SIG-M5 (cell line): ENCODE measurements around the gene FCRL3.
"Not testable (repeated sequence)": the region's sequence is repeated elsewhere in the genome, so short reads cannot be mapped to it uniquely, and the experiment has no call there.

Source experiments
- DNase-seq: peaks from one replicate; lab custom pipeline; 2025; lab: John Stamatoyannopoulos, UW

The FCRL3 gene, protein sequence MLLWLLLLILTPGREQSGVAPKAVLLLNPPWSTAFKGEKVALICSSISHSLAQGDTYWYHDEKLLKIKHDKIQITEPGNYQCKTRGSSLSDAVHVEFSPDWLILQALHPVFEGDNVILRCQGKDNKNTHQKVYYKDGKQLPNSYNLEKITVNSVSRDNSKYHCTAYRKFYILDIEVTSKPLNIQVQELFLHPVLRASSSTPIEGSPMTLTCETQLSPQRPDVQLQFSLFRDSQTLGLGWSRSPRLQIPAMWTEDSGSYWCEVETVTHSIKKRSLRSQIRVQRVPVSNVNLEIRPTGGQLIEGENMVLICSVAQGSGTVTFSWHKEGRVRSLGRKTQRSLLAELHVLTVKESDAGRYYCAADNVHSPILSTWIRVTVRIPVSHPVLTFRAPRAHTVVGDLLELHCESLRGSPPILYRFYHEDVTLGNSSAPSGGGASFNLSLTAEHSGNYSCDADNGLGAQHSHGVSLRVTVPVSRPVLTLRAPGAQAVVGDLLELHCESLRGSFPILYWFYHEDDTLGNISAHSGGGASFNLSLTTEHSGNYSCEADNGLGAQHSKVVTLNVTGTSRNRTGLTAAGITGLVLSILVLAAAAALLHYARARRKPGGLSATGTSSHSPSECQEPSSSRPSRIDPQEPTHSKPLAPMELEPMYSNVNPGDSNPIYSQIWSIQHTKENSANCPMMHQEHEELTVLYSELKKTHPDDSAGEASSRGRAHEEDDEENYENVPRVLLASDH

DNA sequence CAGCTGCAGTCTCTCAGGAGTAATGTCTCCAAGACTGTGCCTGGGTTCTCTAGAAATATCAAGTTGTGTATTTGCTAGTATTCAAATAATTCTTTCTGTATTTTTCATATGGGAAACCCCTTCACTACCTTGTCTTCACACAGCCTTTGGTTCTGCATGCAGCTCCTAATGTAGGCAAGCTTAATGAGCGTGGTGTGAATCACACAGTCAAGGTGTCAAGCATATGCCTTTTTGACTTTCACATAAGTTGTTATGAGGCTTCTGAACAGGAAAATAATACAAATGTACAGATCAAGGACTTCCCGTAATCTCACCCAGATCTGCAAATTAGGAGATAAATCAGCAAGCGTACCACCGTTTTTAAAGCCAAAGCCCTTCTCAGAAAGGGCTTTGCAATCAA lies at the start of gene FCRL3:
Gene FCRL3 (minus strand): TSS at position 38 of the 400 bp plus-strand sequence. CDS start 280 bp downstream, outside the sequence.
- no peak for DNase-seq

DNA sequence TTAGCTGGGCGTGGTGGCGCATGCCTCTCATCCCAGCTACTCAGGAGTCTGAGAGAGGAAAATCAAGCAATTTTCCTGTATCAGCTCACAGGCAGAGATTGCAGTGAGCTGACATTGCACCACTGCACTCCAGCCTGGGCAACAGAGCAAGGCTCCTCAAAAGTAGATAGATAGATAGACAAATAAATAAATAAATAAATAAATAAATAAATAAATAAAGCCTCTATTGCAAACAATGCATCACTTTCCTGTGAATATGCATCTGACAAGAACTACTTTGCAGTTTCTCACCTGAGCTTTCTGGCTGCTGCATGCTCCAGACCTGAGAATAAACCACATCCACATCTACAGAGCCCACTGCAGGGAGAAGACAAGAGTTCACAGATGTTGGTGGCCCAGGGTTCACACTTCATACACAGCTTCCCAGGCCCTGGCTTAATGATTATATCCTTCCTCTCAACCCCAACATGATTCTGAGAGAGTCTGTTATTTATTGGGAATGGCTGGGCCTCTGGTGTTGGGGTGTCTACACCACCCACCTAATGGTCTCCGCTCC lies 47.8 kb upstream of the FCRL3 start:
- no peak for DNase-seq

DNA sequence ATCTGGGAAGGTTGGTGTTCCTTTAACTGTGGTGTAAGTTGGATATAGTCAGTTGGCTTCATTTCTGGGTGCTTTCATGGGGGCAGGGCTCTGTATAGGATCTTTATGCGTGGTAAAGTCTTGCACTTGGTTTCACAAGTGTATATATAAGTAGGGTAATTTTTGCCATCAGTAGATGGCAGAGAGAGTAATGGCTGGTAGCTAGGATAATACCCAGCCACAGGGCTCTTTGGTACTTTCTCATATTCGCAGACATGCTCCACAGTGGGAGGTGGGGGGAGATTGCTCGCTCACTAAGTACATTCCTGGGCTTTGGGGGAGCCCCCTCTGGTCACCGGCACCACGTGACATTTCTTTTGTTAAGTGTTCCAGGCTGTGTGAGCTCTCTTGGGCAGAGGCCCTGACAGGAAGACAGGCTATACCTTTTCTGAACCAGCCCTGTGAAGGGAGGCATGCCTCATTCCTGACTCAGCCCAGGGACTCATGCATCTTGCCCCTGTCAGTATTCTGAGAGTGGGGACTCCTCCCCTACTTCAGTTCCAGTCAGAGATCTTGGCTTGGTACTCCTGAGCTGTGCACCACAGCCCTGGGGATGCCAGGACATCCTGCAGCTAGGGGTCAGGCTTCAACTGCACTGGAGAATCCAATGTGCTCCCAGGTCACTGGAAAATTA lies 38.8 kb upstream of the FCRL3 start:
- no peak for DNase-seq

DNA sequence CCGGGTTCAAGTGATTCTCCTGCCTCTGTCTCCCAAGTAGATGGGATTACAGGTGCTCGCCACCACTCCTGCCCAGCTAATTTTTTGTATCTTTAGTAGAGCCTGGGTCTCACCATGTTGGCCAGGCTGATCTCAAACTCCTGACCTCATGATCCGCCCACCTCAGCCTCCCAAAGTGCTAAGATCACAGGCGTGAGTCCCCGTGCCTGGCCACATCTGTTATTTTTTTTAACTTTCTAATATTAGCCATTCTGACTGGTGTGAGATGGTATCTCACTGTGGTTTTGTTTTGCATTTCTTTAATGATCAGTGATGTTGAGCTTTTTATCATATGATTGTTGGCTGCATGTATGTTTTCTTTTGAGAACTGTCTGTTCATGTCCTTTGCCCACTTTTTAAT lies 35.4 kb upstream of the FCRL3 start:
- not testable (repeated sequence) for DNase-seq

DNA sequence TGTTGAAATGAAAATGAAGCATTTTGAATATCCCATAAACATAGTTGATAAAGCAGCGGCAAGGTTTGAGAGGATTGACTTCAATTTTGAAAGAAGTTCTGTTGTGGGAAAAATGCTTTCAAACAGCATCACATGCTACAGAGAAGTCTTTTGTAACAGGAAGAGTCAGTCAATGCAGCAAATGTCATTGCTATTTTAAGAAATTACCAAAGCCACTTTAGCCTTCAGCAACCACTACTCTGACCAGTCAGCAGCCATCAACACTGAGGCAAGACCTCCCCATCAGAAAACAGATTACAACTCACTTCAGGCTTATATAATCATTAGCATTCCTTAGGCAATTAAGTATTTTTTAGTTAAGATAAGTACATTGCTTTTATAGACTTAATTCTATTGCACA lies 33.8 kb upstream of the FCRL3 start:
- DNase-seq = no peak

DNA sequence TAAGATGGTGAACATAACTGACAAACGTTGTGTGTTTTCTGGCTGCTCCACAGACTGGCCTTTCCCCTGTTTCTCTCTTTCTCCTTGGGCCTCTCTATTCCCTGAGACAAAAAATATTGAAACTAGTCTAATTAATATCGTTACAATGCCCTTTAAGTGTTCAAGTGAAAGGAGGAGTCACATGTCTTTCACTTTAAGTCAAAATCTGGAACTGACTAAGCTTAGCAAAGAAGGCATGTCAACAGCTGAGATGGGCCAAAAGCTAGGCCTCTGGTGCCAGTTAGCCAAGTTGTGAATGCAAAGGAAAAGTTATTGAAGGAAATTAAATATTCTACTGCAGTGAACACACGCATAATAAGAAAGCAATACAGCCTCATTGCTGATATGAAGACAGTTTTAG lies 32.2 kb upstream of the FCRL3 start:
- no peak for DNase-seq

DNA sequence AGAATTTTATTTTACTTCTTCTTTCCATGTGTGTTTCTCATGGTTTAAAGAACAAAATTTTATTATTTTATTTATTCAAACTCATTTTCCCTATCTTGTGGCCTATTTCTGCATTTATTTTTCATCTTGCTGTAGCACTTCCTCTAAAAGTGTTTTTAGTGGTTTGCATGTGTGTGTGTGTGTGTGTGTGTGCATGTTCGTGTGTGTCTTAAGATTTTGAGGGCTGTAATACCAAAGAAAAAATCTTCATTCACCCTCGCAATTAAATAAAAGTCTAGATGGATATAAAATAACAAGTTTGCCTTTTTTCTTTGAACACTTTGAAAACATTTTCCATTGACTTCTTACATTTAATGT lies 24.6 kb upstream of the FCRL3 start:
- no peak for DNase-seq

DNA sequence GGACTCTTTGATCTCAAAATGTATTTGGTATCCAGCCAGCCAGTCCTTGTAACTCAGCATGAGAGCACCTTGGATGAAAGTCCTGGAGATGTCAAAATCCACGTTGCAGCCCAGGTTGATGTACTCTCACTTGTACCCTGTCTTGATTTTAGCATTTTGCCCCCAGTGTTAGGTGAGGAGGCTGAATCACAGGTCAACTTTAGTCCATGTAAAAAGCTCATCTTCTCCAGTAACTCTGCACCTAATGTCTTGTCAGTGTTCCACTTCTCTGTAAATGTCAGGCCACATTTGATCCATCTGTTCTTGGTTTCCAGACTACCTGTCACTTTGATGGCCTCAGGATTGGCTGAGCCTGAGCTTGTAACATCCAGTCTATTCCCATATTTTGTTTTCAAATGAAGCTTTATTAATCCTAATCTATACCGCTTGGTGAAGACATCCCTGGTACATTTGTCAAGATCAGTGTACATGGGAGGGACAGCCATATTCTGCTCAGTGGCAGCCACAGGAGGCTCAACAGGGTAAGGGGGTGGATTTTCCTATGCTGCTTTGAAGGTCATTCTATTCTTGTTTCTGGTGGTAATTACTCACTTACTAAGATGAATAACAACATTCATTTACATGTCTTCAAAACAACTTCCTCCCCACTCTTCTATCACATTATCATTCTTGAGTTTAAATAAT lies 24.1 kb upstream of the FCRL3 start:
- no peak for DNase-seq

DNA sequence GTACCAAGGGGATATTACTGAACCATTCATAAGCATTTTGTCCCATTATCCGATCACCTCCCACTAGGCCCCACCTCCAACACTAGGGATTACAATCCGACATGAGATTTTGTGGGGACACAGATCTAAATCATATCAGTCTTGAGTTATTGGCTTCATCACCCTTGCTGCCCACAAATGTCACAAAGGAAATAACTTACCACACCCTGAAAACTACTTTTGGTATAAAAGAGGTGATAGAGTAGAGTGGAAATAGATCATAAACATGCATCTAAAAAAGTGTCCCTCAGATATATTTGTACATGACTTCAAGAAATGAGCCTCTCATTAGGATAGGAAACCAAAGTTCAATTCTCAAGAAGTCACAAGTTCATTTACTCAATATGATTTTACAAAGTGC lies 22.6 kb upstream of the FCRL3 start:
- DNase-seq = no peak

DNA sequence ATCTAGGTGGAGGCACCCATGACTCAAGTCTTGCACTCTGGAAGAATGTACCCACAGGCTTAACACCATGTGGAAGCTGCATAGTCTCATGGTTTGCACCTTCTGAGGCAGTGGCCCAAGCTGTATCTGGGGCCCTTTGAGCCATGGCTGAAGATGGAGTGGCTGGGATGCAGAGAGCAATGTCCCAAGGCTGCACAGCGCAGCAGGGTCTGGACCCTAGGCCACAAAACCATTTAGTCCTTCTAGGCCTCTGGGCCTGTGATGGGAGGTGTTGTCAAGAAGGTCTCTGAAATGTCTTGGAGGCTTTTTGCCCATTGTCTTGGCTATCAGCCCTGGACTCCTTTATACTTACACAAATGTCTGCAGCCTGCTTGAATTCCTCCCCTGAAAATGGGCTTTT lies 21.4 kb upstream of the FCRL3 start:
- DNase-seq = no peak

DNA sequence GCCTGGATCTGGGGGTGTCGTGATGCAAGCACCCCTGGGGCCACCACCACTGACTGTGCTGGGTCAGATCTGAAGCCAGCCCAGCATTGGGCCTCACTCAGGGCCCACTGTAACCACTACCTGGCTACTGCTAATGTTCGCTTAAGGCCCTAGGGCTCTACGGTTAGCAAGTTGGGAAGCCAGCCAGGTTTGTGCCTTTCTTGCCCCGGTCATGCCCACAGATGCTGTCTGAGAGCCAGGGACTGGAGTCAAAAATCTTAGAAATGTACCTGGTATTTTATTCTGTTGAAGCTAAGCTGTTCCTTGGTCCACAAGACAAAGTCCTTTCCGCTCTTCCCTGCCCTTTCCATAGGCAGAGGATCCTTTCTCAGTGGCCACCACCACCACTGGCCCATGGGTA lies 15.2 kb upstream of the FCRL3 start:
- DNase-seq = no peak

DNA sequence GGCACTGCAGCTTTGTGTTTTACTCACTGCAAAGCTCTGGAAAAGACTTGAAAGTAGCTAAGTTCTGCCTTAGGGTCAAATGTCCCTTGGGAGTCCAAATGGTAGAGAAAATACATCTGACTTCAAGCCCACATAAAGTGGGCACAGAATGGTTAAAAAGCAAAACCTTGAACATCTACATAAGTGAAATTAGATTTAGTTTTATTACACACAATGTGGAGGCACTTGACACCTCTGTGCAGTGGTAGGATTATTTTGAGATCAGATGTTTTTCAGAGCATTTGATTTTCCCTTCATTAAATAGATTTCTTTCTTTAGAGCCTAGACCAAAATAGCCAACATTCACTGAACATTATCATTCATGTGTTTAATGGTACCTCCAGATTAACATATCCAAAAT lies 11.2 kb upstream of the FCRL3 start:
- no peak for DNase-seq

DNA sequence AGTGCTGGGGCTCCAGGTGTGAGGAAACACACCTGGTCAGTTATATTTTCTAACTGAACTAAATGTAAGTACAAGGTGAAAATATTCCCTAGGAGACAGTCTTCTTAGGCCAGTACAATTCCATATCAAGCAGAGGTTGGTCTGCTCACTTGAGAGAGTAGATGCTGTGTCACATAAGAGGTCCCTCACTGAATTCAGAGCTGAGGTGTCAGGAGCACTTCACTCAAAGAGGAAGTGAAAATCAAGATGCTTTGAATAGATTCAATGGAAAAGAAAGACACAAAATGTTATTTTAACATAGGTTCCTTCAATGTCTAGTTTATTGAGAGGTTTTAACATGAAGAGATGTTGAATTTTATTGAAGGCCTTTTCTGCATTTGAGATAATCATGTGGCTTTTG lies 4.3 kb upstream of the FCRL3 start:
- no peak for DNase-seq

DNA sequence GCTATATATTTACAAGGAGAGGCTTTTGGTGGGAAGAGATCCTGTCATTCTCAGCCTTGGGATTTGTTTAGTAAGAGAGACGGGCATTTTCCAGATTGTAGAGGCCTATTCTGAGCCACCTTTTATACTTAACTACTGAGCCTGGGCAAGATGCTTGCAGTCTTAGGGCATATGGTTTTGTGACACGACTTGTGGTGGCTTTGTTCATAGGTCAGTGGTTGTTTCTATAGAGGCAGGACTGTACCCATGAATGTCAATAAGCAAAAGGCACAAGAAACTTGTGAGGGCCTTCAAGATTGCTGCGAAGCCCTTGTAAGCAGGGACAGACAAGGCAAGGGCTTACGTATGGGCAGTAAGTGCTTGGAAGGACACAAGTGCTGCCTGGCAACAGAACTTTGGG lies 3.4 kb upstream of the FCRL3 start:
- no peak for DNase-seq

DNA sequence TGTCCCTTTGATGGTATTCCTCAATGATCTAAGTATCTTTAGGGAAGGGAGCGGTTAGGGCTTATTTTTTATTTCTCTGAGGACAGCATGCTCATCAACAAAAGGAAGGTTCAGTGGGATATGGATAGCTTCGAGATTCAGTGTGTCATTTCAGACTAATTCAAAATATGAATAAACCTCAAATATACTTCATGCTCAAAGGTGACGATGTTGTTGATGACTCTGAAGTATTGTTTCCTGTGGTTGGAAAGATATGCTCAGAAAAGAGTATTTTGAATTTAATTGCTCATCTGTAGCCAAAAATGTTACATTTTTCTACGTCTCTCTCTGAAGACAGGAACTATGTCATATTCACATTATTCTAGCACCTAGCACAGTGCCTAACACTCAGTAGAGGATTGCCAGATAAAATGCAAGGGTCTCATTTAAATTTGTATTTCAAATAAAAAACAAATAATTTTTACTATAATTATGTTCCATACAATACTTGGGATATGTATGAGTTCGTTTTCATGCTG lies 1.8 kb upstream of the FCRL3 start:
- no peak for DNase-seq

DNA sequence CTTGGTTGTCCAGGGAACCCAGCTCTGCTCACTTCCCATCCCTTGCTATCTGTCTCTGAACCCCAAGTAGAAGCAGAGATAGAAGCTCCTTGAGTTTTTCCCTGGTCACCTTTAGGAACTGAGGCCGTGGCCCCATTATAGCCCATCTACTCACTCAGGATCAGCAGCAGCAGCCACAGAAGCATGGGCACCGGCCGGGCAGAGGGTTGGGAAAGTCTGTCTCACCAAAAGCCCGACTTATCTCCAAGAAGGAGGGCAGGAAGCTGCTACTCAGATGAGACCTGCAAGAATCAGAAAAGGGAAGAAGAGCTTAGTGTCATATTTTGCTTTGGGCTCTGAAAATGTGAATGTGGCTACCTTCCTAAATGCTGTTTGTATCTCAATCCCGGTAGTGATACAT lies 264 bp downstream of the FCRL3 start:
- DNase-seq = no peak

DNA sequence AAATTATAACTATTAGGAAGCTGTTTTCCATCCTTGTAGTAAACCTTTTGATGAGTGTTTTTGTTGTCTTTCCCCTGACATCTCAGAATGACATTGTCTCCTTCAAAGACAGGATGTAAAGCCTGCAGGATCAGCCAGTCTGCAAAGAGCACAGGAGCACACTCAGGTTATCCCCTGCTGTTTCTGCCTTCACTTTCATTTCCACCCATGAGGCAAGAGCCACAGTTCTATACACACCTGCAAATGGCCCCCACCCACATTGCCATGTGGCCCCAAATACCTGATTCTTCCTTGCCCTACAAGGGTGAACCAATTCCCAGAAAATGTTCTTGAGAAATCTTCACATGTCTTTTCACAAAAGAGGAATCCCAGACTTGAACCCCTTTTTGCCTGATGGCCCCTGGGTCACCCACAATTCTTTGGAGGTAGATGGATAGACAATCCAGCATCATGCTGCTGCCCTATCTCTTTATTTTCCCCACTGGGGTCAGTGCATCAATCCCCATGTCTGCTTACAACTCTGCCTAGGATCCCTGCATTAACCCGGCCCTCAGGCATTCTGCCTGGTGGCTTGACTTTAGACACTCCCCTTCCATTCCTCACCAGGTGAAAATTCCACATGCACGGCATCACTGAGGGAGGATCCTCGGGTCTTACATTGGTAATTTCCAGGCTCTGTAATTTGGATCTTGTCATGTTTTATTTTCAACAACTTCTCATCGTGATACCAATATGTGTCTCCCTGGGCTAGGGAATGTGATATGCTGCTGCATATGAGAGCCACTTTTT lies 2.6 kb downstream of the FCRL3 start:
- DNase-seq = no peak

DNA sequence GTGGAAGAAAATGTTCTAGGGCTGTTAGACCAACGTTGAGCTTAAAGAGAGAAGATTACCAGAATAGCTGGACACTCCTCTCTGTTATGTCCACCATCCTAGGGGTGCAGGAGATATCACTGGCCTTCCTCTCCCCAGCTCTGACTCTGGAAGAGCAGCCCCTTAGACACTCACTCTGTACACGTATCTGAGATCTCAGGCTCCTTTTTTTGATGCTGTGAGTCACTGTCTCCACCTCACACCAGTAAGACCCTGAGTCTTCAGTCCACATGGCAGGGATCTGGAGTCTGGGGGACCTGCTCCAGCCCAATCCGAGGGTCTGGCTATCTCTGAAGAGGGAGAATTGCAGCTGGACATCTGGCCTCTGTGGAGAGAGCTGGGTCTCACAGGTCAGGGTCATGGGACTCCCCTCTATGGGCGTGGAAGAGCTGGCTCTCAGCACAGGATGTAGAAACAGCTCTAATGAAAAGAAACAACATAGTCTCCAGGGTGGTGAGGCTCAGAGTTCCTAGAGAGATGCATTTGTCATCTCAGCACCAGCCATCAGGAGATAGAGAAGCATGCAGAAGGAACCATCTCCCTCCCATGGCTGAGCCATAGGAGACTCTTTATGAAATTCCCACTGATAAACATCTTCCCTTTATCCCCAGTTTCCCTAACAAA lies 3.5 kb downstream of the FCRL3 start:
- no peak for DNase-seq

DNA sequence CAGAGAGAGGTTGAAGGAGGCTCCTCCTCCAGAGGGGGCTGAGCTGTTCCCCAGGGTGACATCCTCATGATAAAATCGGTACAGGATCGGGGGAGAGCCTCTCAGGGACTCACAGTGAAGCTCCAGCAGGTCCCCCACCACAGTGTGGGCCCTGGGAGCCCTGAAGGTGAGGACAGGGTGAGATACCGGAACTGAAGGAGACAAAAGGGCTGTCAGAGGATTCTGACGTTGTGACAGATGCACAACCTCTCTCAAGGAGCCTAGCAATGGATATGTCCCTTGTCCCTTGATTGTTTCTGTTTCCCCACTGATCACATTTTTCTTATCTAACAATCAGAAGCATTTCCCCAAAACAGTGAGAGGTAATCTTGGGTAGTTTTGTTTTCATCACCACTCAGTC lies 5.2 kb downstream of the FCRL3 start:
- no peak for DNase-seq

DNA sequence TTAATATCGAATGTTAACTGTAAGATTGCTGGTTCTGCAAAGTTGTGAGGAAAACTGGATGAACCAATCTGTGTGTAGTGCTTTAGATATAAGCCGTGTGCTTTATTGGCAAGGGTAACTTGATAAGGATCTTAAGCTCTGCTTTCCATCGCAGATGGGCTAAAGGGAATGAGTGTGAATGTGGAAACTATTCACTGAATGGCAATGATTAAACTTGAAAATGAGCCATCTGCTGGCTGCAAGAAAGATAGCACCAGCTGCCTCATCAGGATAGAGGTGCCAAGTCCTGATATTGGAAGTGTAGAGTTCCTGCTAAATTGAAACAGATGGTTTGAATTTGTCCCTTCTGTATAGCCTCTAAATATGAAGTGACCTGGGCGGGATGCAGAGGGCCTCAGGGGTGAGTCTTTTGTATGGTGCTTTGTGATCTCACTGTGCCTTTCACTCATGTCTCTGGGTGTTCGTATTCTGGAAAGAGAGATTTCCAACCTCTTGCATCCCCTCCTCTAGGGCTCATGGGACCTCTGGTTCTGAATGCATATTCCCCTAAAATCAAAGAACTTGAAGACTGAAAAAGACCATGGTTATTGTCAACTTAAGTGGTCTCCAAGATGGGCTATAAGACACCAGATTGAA lies 9.2 kb downstream of the FCRL3 start:
- no peak for DNase-seq
